ENCODE measurements around the gene MAP2K5.

Gene MAP2K5

DNA sequence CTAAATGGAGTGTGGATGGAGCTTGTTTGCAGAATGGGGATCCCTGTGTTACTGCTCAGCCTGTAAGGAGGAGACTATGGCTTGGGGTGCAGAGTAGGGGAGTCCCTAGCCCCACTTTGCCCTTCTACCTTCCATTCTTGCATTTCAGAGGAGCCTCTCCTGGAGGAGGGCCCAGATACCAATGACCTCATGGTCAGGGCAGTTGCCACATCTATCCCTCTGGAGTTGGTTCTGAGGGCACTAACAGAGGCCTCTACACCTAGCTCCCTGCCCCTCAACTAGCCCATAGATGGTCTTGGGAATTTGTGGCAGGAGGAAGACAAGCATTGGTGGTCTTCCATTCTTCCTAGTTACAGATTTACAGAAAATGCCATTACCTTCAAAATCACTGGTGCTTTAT lies 288.9 kb downstream of the MAP2K5 start:
- TF ChIP-seq, protein P1, sequence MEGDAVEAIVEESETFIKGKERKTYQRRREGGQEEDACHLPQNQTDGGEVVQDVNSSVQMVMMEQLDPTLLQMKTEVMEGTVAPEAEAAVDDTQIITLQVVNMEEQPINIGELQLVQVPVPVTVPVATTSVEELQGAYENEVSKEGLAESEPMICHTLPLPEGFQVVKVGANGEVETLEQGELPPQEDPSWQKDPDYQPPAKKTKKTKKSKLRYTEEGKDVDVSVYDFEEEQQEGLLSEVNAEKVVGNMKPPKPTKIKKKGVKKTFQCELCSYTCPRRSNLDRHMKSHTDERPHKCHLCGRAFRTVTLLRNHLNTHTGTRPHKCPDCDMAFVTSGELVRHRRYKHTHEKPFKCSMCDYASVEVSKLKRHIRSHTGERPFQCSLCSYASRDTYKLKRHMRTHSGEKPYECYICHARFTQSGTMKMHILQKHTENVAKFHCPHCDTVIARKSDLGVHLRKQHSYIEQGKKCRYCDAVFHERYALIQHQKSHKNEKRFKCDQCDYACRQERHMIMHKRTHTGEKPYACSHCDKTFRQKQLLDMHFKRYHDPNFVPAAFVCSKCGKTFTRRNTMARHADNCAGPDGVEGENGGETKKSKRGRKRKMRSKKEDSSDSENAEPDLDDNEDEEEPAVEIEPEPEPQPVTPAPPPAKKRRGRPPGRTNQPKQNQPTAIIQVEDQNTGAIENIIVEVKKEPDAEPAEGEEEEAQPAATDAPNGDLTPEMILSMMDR (IDR thresholded peaks at IDR 0.05; ENCODE audit: insufficient read depth, low read length, missing control alignments), result no peak
- ChIA-PET POLR2A (no interaction called here), CTCF (interaction anchor here (0.9 to 3.0 kb wide), 8 partner anchors 10 to 885 kb away, joined by 3 to 30 read pairs (median 4); no protein-coding TSS in a partner anchor)
- H3K4me3 ChIP-seq (ENCODE audit: low read depth, low read length), result no peak overlapping the region
- no peak for DNase-seq (ENCODE audit: low read depth, low spot score)

DNA sequence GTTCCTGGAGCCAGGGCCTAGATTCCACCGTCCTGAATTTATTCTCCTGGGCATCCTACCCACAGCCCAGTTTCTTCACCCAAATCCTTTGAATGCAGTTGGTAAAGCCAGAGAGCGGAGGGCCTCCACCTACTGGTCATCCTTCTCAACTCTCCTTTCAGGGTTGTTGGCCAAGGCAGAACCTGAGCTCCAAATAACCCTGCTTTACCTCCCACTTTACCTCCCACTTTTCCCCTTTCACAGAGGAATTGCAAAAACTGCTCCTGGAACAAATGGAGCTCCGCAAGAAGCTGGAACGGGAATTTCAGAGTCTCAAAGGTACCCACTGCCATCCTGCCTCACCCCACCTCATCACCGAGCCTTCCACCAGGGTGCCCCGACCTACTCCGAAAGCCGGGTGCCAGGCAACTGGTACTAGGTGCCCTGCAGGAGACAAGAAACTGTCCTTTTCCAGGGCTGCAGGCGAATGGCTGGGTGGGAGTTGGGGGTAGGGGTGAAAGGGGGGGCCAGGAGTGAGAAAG lies 289.6 kb downstream of the MAP2K5 start:
- POLR2A ChIA-PET, result no interaction called here
- DNase-seq (ENCODE audit: low read depth, low spot score), result no peak
- TF ChIP-seq, protein P1 (IDR thresholded peaks at IDR 0.05; ENCODE audit: insufficient read depth, low read length, missing control alignments), result peak; percentile 56
- CTCF ChIA-PET, result interaction anchor here (0.7 to 3.0 kb wide), 15 partner anchors 9 to 886 kb away, joined by 3 to 30 read pairs (median 4); no protein-coding TSS in a partner anchor
- no peak overlapping the region for H3K4me3 ChIP-seq (ENCODE audit: low read depth, low read length)

DNA sequence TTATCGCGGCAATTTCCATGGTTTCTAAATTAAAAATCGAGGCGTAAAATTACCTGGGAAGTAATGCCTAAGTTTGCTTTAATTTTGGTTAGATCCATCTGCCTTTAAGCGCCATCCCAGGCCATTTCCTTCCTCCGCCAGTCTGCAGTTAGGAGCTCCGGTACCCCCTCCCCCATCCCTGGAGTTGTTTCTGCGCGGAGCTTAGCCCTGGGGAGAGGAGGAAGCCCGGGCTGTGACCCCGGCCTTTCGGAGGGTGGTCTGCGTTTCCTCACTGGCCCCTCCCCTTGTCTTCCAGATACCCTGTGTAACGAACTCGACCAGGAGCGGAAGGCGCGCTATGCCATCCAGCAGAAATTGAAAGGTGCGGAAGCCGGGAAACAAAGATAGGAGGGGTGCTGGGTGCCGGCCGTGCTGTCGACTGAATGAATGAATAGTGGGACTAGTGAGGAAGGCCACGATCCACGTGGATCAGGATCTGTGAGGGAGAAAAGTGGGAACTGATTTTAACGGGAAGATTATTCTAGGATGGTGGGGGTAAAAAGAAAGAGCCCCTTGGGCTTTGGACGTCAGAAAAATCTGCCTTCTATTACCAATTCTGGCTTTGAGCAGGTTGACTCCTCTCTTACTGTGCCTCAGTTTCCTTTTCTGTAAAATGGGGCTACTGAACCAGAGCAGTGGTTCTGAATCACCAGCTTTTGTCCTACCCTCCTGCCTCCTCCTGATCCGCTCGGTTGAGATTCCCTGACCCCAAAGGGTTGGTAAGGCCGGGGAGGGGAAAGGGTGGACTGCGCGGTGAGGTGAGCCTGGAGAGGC lies 290.6 kb downstream of the MAP2K5 start:
- ChIA-PET CTCF (interaction anchor here (1.0 to 3.0 kb wide), 9 partner anchors 13 to 376 kb away, joined by 3 to 30 read pairs (median 4); no protein-coding TSS in a partner anchor), POLR2A (no interaction called here)
- TF ChIP-seq, protein P1 (IDR thresholded peaks at IDR 0.05; ENCODE audit: insufficient read depth, low read length, missing control alignments), result no peak
- peak overlapping the region; percentile 36 for H3K4me3 ChIP-seq (ENCODE audit: low read depth, low read length)
- no peak for DNase-seq (ENCODE audit: low read depth, low spot score)

DNA sequence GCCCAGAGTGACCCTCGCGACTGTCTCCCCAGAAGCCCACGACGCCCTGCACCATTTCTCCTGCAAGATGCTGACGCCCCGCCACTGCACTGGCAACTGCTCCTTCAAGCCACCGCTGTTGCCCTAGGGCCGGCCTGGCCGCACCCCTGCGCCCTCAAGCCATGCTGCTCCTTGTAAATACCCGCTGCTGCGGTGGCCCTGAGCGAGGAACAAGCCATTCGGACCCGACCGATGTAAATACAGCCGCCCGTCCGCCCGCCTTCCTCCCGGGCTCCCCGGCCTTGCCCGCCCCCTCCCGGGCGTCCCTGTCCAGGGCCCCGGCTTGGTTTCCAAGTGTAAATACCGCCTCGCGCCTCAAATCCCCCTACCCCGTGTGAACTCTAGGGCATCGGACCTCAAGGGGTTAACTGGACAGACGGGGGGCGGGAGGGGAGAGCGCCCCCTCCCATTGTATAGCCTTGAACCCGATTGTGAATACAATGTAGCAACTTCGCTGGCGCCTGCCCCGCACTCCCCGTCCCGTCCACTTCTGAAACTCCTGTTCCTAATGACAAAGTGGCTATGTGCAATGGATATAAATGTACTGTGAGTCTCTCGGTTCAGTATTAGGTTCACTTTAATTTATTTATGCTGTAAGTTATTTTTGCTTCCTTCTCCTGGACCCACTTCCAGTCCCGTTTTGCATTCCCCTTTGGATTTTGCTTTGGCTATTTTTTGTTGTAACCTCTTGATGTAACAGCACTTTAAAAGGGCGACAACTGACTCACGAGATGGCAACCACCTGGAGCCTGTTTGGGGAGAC lies 291.4 kb downstream of the MAP2K5 start:
- H3K4me3 ChIP-seq (ENCODE audit: low read depth, low read length), result peak overlapping the region; percentile 36
- TF ChIP-seq, protein P1 (IDR thresholded peaks at IDR 0.05; ENCODE audit: insufficient read depth, low read length, missing control alignments), result peak; percentile 59
- POLR2A ChIA-PET, result no interaction called here
- no peak for DNase-seq (ENCODE audit: low read depth, low spot score)
- CTCF ChIA-PET, result interaction anchor here (1.2 to 5.7 kb wide), 4 partner anchors 332 to 377 kb away, joined by 4 to 149 read pairs (median 22); no protein-coding TSS in a partner anchor

DNA sequence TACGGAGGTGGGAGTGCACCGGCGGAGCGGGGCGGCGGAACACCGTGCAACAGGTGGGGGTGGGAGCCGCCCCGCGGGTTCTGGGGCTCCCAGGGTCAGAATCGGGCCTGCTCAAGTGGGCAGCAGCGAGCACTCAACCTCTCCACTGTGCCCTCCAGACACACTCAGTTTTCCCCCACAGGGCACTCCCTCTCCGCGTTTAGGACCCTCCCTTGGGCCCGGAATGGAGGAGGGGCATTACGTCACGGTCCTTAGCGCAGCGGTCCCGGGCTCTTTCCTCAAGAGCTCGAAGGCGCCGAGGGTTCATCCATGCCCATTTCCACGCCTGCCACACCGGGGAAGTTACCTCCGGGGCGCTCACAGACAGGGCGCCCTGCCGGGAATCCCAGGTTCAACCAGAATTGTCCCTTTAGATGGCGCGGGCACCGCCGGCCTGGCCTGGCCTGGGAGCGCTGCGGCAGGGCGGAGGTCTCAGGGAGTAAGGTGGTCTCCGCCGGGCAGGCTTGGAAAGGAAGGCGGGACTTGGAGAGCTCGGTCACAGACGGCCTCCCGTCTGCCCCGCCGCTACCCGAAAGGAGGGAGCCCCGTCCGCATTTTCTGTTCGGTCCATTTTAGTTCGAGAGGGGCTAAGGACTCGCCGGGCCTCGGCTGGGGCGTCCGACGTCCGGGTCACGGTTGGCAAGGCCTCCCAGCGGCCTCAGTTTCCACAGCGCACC lies 292.2 kb downstream of the MAP2K5 start:
- DNase-seq (ENCODE audit: low read depth, low spot score), result no peak
- H3K4me3 ChIP-seq (ENCODE audit: low read depth, low read length), result peak overlapping the region; percentile 8; the same call in 1 of the 2 replicates
- TF ChIP-seq, protein P1 (IDR thresholded peaks at IDR 0.05; ENCODE audit: insufficient read depth, low read length, missing control alignments), result no peak
- POLR2A ChIA-PET, result no interaction called here
- CTCF ChIA-PET, result interaction anchor here (1.5 to 5.7 kb wide), 4 partner anchors 328 to 378 kb away, joined by 4 to 149 read pairs (median 34); no protein-coding TSS in a partner anchor

All from AG04449 (cell line).